DOHH2 (cell line): ENCODE data around the gene TNP1.

Source experiments
- CTCF ChIP-seq: fragments of 200-600 bp; sonication (generic); IDR thresholded peaks from one replicate; pipeline ENCODE4 v1.5.1; 2014; ENCODE audit warnings: antibody characterized with exemption, mild to moderate bottlenecking, low read depth, low read length; ENCODE audit not compliant: poor library complexity, severe bottlenecking
- EZH2phosphoT487 ChIP-seq: fragments of 200-600 bp; sonication (generic); IDR thresholded peaks from 2 replicates; pipeline ENCODE4 v1.6.1; 2017; ENCODE audit warnings: borderline replicate concordance, mild to moderate bottlenecking, antibody characterized with exemption, low read length, moderate library complexity, mixed read lengths

GRCh38 chr2:216873573-216873972 lies 13.7 kb upstream of the TNP1 start:
- TF ChIP-seq CTCF, result no peak
- no peak for TF ChIP-seq EZH2phosphoT487
